Liver (tissue), 3 donors: ENCODE measurements around the gene TMPRSS13.

Experiments
- ATF3 ChIP-seq: IDR thresholded peaks from 2 replicates; pipeline ENCODE4 v1.6.1; 2016; ENCODE audit warnings: antibody characterized with exemption
- CTCF ChIP-seq: fragments of 150-350 bp; IDR thresholded peaks from 2 replicates; pipeline ENCODE4 v1.5.1; 2017; ENCODE audit warnings: improper control_type of control experiment, low read depth, low read length; ENCODE audit not compliant: missing input control
- EGR1 ChIP-seq, 2 donors: IDR thresholded peaks; 2 replicates each; pipeline ENCODE4 v1.6.1; 2016 to 2018; ENCODE audit warnings: antibody characterized with exemption in 2 of 2, low read depth in 2 of 2
- GABPA ChIP-seq, 2 donors: IDR thresholded peaks in 1 of 2; conservative IDR thresholded peaks in 1 of 2; 2 replicates each; pipeline ENCODE4 v1.6.1; 2016; ENCODE audit warnings: antibody characterized with exemption in 2 of 2, mild to moderate bottlenecking in 1 of 2, moderate library complexity in 1 of 2
- JUND ChIP-seq, 2 donors: IDR thresholded peaks; 2 replicates each; pipeline ENCODE4 v1.6.1; 2016; ENCODE audit warnings: antibody characterized with exemption in 2 of 2
- RAD21 ChIP-seq, 2 donors: IDR thresholded peaks; 2 replicates each; pipeline ENCODE4 v1.6.1; 2016; ENCODE audit warnings: antibody characterized with exemption in 2 of 2, mild to moderate bottlenecking in 2 of 2
- RXRA ChIP-seq, 2 donors: IDR thresholded peaks; 2 replicates each; pipeline ENCODE4 v1.6.1; 2017 to 2018; ENCODE audit warnings: antibody characterized with exemption in 2 of 2, mild to moderate bottlenecking in 1 of 2
- SP1 ChIP-seq: IDR thresholded peaks from 2 replicates; pipeline ENCODE4 v1.6.1; 2018; ENCODE audit warnings: antibody characterized with exemption, mild to moderate bottlenecking
- TAF1 ChIP-seq: conservative IDR thresholded peaks from 2 replicates; pipeline ENCODE4 v1.6.1; 2016; ENCODE audit warnings: antibody characterized with exemption, mild to moderate bottlenecking
- YY1 ChIP-seq: IDR thresholded peaks from 2 replicates; pipeline ENCODE4 v1.6.1; 2016; ENCODE audit warnings: antibody characterized with exemption, mild to moderate bottlenecking
- ZBTB33 ChIP-seq: IDR thresholded peaks from 2 replicates; pipeline ENCODE4 v1.6.1; 2016; ENCODE audit warnings: antibody characterized with exemption
- TF ChIP-seq, protein P1 (sequence below): IDR thresholded peaks from 2 replicates; pipeline ENCODE4 v1.6.1; 2016; ENCODE audit warnings: antibody characterized with exemption
- donor health status: healthy.
- donor health status: healthy.

GRCh38 chr11:117916956-117917355 is 12.2 kb downstream of the TMPRSS13 start:
- TF ChIP-seq CTCF (no peak), RAD21 (IDR thresholded peaks at IDR 0.05) (no peak), ZBTB33 (no peak), SP1 (no peak), TAF1 (no peak), RXRA (IDR thresholded peaks at IDR 0.05) (no peak), YY1 (no peak), EGR1 (IDR thresholded peaks at IDR 0.05; ENCODE audit: low read depth in 2 of 2) (no peak), GABPA (IDR thresholded peaks at IDR 0.05 in 1 of 2, conservative IDR thresholded peaks at IDR 0.05 in 1 of 2) (no peak), ATF3 (no peak), JUND (IDR thresholded peaks at IDR 0.05) (no peak)
- TF ChIP-seq, protein P1, sequence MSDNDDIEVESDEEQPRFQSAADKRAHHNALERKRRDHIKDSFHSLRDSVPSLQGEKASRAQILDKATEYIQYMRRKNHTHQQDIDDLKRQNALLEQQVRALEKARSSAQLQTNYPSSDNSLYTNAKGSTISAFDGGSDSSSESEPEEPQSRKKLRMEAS = no peak
